Activated CD4-positive, CD25-positive, alpha-beta regulatory T cell treated with anti-CD3 and anti-CD28 coated beads, Interleukin-2, amount 50 U/mL, for 16 hours (primary cell): ENCODE data around the gene ZIC4.

ENCODE experiments used
- DNase-seq: peaks from one replicate; pipeline ENCODE4 v3.0.0-alpha.2; 2020; ENCODE audit warnings: low read depth, low spot score

Gene ZIC4

DNA sequence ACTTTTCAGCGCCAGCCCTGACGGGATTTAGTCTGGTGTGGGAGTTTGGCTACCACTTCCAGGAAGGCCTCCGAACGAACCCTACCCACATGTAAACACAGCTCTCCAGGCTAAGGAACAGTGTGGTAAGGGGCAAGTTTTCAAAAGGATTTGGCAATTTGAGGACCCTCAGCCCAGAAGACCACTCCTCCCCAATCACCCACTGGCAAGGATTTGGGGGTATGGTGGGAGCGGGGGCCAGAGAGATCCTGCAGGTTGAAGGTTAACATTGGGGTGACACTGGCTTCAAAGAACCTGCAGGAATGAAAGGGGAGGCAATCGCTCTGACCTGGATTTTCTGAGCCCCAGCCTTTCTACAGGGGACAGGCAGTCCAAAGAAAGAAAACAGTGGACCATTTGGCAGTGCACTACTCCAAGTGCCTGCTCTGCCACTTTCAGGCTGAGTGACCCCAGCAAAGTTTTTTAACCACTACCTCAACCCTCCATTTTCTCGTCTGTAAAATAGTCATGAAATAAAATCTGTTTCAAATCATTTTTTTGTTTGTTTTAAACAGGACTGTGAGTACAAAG, 34.5 kb downstream of the ZIC4 start:
- no peak for DNase-seq

- no peak for DNase-seq
Observed at GRCh38 chr3:147371140-147371539, 35.2 kb downstream of the ZIC4 start.

- no peak for DNase-seq
Observed at GRCh38 chr3:147370349-147370748, 36.0 kb downstream of the ZIC4 start.

- no peak for DNase-seq
Observed at GRCh38 chr3:147369661-147370123, 36.7 kb downstream of the ZIC4 start.

DNA sequence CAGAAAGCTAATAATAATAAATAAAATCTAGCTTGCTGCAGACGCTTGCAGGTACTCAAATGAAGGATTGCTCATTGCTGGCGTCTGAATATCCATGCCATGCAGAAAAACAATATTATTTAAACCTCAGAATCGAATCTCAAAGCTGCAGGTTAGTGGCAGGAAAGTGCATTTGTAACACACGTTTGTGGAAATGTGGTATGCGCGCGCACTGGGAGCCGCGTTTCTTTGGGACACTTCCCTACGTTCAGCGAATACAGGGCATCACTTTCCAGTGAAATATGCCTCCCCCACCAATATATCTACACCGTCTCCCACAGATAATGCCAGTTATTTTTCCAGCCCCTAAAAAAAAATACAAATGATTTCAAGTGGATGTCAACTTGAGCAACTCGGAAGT, 37.1 kb downstream of the ZIC4 start:
- no peak for DNase-seq

DNA sequence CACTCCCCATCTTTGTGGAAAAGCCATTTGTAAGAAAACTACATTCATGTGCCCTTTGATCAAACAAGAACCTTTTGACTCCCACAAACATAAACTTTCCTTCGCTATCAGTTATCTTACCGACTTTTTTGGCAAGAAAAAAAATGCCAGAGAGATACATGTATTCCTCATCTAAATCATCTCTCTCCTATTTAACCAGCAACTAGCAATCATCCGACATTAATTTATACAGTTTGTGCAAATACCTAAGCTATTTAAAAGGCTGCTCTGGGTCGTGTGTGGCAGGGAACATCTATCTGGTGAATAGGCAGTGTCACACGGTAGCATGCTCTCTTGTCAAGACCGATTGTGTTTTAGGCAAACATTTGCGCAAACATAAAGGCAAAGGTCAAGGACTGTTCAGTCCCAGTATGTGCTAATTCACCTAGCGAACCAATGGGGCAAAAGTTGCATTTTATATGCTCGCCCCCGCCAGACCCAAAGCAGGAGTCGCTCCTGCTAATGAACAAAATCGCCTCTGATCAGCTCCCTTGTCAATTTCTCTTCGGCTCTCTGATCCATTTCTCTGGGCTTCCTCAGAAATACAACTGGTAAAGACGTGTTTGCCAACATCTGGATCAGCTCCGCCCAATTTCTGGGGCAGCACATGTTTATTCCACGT, 37.7 kb downstream of the ZIC4 start:
- DNase-seq, result no peak

DNA sequence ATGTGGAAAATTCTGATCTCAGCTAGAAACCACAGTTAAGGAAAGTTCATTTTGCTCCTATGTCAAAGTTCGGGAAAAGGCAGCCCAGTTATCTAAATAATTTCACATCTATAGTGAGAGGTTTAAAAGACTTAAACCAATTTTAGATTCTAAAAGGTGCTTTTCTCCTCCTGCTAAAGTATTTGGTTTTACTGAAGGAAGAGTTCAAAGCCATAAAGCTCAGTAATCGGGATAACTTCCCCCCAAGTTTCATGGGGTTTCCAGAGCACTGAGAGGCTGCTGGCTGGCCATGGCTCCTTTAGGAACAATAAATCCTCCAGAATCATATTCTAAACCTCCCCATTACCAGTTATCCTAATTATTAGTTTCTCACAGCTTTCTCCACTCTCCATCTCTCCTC, 38.2 kb downstream of the ZIC4 start:
- DNase-seq, result no peak

DNA sequence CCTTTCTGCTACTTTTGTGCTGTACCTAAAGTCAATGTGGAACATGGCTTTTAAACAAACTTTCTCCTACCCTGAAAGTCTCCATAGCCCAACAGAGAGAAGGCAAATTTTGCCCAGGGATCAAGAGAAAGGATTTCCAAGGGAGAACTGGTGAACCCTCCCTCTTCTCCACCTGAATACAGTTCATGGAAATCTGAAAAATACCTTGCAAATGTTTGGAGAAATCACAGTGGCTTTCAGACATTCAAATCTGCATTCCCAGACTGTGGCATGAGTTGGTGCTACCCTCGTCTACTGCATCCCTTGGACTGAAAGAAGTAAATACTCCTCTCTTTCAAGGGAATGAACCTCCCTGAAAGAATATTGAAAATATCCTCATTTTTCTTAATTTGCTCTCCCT, 38.7 kb downstream of the ZIC4 start:
- DNase-seq, result no peak

DNA sequence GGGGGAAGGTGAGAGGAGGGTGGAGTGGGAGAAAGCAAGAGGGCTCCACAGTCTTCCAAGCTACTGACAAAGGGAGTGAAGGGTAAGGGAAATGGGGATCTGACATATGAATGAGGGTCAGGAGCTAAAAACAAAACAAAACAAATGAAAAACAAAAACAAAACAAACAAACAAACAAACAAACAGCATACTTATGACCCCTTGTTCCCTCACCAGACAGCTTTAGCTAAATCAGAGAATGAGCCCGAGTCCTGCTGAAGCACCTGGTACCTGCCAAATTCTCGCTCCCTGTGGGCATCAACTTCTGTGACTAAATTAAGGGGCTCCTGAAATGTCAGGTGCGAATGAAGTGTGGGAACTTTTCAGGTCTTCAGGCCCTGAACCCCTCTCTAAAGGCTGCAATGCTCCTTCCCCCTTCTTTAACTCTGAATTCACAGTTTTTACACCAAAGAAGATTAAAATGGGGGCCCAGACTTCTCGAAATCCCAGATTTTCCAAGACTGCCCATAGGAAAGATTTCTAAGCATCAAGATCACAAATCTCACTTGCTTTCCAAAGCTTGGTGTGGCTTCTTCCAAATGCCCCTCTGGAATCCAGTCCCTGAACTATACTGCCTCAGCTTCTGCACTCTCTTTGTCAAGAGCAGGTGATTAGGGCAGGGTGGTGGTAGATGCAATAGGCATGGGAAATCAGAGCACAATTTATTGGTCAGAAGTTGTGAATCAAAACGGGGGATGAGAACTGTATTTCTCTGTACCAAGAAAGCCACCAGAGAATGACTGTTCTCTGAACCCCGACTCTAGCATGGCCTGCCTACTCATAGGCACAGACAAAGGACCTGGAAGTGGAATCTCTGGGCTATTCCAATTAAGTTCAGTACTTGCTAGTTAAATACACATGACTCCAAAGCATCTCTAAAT, 40.9 kb downstream of the ZIC4 start:
- no peak for DNase-seq

DNA sequence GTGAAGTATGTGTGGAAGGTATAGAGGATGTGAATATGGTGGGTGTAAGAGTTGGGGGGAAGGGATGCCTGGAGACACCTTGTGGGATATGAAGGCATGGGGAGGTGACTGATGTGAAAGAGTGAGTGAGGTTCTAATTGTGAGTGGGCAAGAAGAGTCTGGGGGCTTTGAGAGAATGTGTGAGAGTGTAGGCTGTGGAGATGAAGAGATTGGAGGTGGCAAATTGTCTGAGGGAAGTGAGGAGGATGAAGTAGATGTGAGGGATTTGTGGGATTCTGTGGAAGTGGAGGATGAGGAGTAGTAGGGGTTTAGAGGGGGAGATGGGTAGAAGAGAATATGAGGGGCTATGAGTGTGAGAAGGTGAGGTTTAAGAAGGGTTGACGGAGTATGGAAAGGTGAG, 41.6 kb downstream of the ZIC4 start:
- no peak for DNase-seq

DNA sequence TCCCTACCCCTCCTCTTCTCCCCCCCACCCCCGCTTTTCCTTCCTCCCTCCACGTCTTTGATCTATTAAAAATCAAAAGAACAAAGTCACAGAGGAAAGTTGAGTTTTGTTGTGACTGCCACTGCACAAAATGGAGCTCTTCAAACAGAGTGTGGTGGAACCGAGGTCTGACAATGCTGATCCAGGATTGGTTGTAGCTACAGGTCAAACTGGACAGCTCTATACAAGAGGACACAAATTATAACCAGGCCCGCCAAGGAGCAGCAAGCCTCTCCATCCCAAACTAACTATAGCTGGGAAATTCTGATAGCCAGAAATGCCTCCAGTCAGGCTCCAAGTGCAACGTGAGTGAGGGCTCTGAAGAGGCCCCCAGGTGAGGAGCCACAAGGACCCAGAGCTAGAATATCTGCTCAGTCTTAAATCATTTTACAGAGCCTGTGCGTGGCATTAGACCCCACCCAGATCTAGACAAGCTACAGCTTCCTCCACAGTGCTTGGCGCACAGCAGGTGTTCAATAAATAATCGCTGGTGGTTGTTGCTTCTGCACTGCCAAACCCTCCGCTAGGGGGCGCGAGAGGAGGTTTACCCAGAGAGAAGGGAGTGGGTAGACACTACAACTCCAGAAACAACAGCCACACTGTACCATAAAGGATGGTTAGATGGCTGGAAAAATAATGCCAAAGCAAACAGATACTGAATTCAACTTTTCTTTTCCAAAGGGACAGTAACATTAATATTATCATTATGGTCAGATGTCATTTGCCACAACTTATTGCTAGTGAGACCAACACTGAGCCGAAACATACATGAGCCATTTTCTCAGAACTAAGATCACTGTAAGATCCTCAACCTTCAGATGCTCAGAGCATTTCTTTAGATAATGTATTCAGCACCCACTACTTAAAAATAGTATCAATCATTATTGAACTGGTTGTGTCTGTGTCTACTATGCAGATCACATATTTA, 44.6 kb downstream of the ZIC4 start:
- DNase-seq, result no peak

DNA sequence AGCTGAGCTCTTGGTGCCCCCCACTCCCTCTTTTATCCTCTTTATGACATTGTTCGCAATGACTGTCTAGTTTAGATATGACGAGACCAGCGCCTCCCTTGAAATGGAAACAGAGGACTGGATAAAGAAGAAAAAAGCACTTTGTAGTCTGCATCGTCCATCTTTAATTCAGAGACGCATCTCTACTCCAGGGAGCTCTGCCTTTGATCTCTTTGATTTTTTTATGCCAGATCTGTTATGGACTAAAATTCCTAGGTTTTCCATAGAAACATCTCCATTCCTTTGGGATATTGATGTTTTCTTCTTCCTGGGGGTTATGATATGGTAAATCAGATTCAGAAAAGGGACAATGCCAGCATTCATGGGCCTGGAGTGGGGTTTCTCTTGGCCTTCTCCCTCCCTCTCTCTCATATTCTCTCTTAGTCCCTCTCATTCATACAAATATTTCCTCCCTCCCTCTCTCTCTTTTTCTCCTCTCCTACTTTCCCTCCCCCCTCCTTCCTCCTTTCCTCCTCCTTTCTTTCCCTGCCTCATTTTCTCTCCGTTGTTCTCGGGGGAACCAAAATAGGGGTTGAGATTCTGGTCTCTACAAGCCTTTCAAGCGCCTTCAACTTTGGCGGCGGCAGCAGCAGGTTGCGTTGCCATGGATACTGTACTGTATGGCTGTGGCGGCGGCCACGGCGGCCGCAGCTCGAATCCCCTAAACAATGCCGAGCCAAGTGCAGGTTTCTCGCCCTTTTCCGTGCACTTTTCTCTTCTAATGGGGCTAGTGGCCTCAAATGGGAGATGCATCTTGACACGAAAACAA, 45.5 kb downstream of the ZIC4 start:
- no peak for DNase-seq

- no peak for DNase-seq
Observed at GRCh38 chr3:147360051-147360439, 46.3 kb downstream of the ZIC4 start.

- no peak for DNase-seq
Observed at GRCh38 chr3:147359177-147360050, 46.9 kb downstream of the ZIC4 start.

- no peak for DNase-seq
Observed at GRCh38 chr3:147358144-147358992, 48.0 kb downstream of the ZIC4 start.

GRCh38 chr3:147356909-147357900, 49.1 kb downstream of the ZIC4 start:
- DNase-seq, result no peak

GRCh38 chr3:147356145-147356908, 50.0 kb downstream of the ZIC4 start:
- no peak for DNase-seq
